NCI-H2107 treated with DMSO at 0.1 percent for 48 hours (cell line): ENCODE data around the gene SCYL2.
A peak's percentile ranks its signal among the peaks of the same experiment; 100 is the strongest.
"Not testable (repeated sequence)": the region's sequence is repeated elsewhere in the genome, so short reads cannot be mapped to it uniquely, and the experiment has no call there.

Source experiments
- DNase-seq: peaks from one replicate; lab custom pipeline; 2025; ENCODE audit not compliant: unreplicated experiment; lab: John Stamatoyannopoulos, UW

Gene SCYL2

DNA sequence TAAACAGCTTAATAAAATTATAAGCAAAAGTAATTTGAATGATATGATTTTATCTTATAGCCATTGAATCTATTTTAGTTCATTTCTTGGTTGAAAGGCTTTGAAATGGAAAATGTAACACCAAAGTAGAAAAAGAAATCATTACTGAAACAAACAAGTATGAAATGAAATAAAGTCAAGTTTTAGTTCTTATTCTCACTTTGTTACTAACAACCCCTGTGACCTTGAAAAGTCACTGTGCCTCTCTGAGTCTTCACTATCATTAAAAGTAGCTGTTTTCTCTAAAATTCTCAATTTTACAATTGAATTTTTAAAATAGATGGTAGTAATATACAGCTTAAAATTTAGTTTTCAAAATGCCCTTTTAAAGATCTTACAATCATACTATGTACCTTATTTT lies 57.5 kb downstream of the SCYL2 start:
- DNase-seq: no peak

GRCh38 chr12:100326208-100326607 lies 59.2 kb downstream of the SCYL2 start:
- DNase-seq: no peak

- no peak for DNase-seq
Measured at GRCh38 chr12:100329800-100330199, 62.8 kb downstream of the SCYL2 start.

DNA sequence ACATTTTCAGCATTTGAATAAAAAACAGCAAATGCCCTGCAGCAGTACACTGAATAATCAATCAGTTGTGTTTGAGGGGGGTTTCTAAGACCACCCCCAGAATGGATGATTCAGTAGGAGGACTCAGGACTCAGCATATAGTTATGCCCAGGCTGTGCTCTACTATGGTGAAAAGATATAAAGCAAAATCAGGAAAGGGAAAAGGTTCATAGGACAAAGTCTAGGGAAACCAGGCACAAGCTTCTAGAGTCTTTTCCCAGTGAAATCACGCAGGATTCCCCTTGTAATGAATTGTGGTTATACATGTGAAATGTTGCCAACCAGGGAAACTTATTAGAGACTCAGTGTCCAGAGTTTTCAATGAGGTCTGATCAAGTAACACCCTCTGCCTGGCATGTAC lies 64.9 kb downstream of the SCYL2 start:
- peak; percentile 47 for DNase-seq

- DNase-seq: no peak
Measured at GRCh38 chr12:100332852-100333251, 65.9 kb downstream of the SCYL2 start.

DNA sequence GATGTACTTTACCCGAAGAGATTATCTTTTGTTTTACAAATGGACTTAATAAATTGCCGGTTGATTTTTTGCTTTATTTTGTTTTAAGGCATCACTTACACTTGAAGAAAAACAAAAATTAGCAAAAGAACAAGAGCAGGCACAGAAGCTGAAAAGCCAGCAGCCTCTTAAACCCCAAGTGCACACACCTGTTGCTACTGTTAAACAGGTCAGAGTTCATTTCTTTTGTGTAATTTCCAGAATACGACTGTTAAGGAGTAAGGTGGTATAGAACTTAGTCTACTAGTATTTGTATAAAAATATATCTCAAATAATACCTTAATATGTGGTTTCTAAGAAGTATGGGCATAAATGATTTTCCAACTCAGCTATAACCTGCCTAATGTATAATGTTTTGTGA lies 70.3 kb downstream of the SCYL2 start:
- DNase-seq: no peak

- DNase-seq: no peak
Measured at GRCh38 chr12:100337727-100338126, 70.8 kb downstream of the SCYL2 start.

- DNase-seq: no peak
Measured at GRCh38 chr12:100339071-100339470, 72.1 kb downstream of the SCYL2 start.

GRCh38 chr12:100342897-100343296 lies 75.9 kb downstream of the SCYL2 start:
- not testable (repeated sequence) for DNase-seq

GRCh38 chr12:100344351-100344750 lies 77.4 kb downstream of the SCYL2 start:
- not testable (repeated sequence) for DNase-seq

DNA sequence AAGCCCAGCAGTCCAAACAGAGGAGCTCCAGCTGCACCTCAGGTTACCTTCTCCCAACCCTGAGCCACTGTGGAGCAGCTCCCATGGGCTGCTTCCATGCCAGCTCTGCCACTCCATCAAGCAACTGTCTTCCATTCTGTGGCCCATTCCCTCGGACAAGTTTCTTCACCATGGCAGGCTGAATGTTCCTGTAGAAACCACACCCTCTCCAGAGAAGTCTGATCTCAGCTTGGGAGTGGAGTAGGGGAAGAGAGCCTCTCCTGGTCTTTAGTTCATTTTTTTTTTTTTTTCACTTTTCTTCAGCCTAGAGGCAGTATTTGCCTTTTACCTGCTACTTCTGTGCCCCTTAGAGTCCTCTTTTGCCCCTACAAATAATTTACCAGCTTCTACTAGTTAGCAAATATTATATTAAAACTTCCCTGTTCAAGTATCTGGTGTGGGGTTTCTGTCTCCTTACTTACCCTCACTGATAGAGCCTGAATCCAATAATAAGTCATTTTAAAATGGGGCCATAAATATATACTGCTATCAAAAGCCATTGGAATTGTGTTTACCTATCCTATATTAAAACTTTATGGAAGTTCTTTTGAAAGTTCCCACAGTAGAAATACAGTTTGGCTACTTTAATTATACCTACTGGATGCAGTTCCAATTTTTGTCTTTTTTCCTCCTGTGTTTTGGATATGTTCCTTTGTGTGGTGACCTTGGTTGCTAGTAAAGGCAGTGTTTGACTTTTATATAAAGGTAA lies 78.2 kb downstream of the SCYL2 start:
- DNase-seq: no peak

- DNase-seq: peak; percentile 11
Measured at GRCh38 chr12:100346660-100347059, 79.7 kb downstream of the SCYL2 start.

- peak; percentile 46 for DNase-seq
Measured at GRCh38 chr12:100348657-100349454, 81.9 kb downstream of the SCYL2 start.

GRCh38 chr12:100356644-100357223 lies 89.8 kb downstream of the SCYL2 start, which contains the start of gene SLC17A8:
Gene SLC17A8 (plus strand): TSS chr12:100357074. CDS start chr12:100357392, 318 bp downstream.
- peak; percentile 14 for DNase-seq

- DNase-seq: no peak
Measured at GRCh38 chr12:100359248-100359647, 92.3 kb downstream of the SCYL2 start.

DNA sequence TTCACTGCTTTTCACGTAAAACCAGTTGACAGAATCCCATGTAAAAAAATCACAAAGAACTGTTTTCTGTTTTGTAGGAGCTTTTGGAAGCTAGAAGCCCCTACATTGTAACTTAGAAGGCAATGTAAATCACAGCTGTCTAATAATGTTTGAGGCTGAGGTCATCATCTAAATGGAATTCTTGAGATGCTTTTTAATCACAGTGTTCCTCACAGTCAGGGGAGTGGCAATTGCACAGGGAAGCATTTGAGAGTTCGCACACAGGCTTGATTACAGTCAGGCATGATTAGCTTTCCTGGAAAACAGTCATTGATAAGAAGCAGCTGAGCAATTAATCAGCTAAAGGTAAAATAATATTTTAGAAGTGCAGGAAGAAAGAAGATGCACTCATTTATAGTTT lies 92.8 kb downstream of the SCYL2 start:
- DNase-seq: no peak

- no peak for DNase-seq
Measured at GRCh38 chr12:100360450-100360849, 93.5 kb downstream of the SCYL2 start.

- DNase-seq: no peak
Measured at GRCh38 chr12:100364324-100364723, 97.3 kb downstream of the SCYL2 start.

DNA sequence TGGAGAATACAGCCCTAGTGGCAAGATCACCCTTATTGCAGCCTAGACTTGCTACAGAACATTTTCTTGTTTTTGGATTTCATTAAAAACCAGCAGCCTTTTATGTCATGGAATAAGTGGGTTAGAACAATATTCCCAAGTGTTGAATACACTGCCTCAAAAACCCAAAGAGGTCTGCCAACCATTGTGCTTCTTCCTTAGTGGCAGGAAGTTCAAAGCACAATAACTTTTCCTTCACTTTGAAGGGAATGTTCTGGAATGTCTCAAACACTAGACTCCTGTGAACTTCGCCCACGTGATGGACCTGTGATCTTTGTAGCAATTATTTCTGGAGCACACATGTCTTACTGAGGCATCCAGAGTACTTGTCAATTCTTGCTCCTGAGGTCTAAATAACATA lies 98.4 kb downstream of the SCYL2 start:
- DNase-seq: no peak

DNA sequence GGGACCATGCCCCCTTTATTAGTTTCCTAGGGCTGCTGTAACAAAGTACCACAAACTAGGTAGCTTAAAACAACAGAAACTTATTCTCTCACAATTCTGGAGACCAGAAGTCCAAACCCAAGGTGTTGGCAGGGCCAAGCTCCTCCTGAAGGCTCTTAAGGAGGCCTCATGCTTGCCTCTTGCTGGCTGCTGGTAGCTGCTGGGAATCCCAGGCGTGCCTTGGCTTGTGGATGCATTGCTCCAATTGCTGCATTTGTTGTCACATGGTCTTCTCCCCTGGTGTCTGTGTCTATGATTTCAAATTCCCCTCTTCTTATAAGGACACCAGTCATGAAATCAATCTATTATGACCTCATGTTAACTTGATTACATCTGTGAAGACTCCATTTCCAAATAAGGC lies 101.1 kb downstream of the SCYL2 start:
- DNase-seq: no peak

DNA sequence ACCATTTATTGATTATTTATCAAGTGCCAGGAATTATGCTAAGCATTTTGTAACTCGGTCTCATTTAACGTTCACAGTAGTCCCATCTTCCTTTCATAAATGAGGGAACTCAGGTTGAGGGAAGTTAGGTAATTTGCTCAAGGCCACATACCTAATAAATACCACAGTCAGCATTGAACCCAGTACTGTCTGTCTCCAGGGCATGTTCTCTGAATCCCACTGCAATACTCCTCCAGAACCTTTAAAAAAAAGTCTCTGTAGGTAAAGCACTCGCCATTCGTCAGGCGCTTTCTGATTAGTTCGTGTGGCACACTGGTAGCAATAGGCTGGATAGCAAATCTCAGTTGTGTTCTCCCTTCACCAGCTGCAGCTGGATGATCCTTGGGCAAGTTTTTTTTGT lies 104.2 kb downstream of the SCYL2 start:
- no peak for DNase-seq
